ENCODE data around the gene CLCN3.

CLCN3 gene

DNA sequence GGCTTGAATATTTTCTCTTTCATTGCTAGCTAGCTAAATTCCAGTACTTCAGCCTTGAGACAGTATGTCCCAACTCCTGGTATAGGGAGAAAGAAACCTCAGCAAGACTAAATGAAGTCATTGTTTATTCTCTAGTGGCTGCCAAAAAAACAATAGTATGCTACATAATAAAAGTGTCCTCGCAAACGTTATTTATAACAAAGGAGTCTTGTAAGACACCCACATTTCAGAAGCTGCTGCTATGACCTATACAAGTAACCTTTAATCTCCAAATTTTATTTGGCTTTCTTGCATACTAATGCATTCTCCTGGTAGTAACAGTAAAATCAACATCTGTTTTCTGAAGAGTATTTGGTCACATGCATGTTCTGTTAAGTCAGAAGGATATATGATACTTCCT is 36.8 kb upstream of the CLCN3 start:
- Histone ChIP-seq H3F3A (ENCODE audit: insufficient read depth, low read length) (no peaks in the 10 kb centered on the region), H3K9me3 (ENCODE audit: low read length) (no peaks in the 10 kb centered on the region), H3K79me2 (ENCODE audit: insufficient read depth, low read length) (no peaks in the 10 kb centered on the region), H3K36me3 (ENCODE audit: insufficient read depth, low read length) (peaks cover 11% of the 10 kb centered on the region; the same call in 1 of the 2 replicates), H3K4me3 (ENCODE audit: low read depth, low read length, poor library complexity, severe bottlenecking) (no peak overlapping the region), H3K27me3 (ENCODE audit: insufficient read depth, low read length) (no peaks in the 10 kb centered on the region), H2AFZ (ENCODE audit: low read length) (no peak overlapping the region), H3K4me2 (ENCODE audit: low read length) (no peak overlapping the region), H4K20me1 (ENCODE audit: insufficient read depth, low read length) (no peaks in the 10 kb centered on the region), H3K9me2 (ENCODE audit: low read depth, low read length) (no peaks in the 10 kb centered on the region), H3K4me1 (ENCODE audit: insufficient read depth, low read length, severe bottlenecking) (no peaks in the 10 kb centered on the region), H3K9ac (ENCODE audit: low read length) (no peak overlapping the region), H3K27ac (ENCODE audit: low read depth, low read length, poor library complexity, severe bottlenecking) (no peak overlapping the region)
- TF ChIP-seq EZH2 (IDR thresholded peaks at IDR 0.05; ENCODE audit: borderline replicate concordance, low read length) = no peak
- TF ChIP-seq, protein P1, sequence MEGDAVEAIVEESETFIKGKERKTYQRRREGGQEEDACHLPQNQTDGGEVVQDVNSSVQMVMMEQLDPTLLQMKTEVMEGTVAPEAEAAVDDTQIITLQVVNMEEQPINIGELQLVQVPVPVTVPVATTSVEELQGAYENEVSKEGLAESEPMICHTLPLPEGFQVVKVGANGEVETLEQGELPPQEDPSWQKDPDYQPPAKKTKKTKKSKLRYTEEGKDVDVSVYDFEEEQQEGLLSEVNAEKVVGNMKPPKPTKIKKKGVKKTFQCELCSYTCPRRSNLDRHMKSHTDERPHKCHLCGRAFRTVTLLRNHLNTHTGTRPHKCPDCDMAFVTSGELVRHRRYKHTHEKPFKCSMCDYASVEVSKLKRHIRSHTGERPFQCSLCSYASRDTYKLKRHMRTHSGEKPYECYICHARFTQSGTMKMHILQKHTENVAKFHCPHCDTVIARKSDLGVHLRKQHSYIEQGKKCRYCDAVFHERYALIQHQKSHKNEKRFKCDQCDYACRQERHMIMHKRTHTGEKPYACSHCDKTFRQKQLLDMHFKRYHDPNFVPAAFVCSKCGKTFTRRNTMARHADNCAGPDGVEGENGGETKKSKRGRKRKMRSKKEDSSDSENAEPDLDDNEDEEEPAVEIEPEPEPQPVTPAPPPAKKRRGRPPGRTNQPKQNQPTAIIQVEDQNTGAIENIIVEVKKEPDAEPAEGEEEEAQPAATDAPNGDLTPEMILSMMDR (IDR thresholded peaks at IDR 0.05; ENCODE audit: low read length) = no peak

DNA sequence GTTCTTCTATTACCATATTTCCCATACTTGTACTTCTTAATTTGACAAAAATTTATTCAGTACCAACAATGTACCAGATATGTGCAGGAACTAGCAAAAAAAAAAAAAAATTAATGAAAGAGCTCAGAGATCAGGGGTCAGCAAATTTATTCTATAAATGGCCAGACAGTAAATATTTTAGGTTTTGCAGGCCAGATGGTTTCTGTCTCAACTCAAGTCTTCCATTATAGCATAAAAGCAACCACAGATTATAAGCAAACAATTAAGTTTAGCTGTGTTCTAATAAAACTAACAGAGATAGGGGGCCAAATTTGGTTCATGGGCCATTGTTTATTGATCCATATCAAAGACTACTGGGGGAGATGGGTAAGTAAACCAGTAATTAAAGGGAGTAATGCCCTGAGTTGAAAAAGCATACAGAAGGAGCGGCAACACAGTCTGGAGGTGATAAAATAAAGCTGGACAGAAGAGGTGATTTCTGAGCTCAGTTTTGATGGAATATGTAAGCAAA is 27.3 kb upstream of the CLCN3 start:
- TF ChIP-seq EZH2 (IDR thresholded peaks at IDR 0.05; ENCODE audit: borderline replicate concordance, low read length) = no peak
- TF ChIP-seq, protein P1 (IDR thresholded peaks at IDR 0.05; ENCODE audit: low read length) = no peak
- Histone ChIP-seq H3K4me3 (ENCODE audit: low read depth, low read length, poor library complexity, severe bottlenecking) (no peak overlapping the region), H3K9ac (ENCODE audit: low read length) (no peak overlapping the region), H2AFZ (ENCODE audit: low read length) (no peak overlapping the region), H3K27ac (ENCODE audit: low read depth, low read length, poor library complexity, severe bottlenecking) (no peak overlapping the region), H3K9me2 (ENCODE audit: low read depth, low read length) (no peaks in the 10 kb centered on the region), H3K79me2 (ENCODE audit: insufficient read depth, low read length) (no peaks in the 10 kb centered on the region), H3K4me1 (ENCODE audit: insufficient read depth, low read length, severe bottlenecking) (no peaks in the 10 kb centered on the region), H3K4me2 (ENCODE audit: low read length) (no peak overlapping the region), H3F3A (ENCODE audit: insufficient read depth, low read length) (no peaks in the 10 kb centered on the region), H3K27me3 (ENCODE audit: insufficient read depth, low read length) (no peaks in the 10 kb centered on the region), H4K20me1 (ENCODE audit: insufficient read depth, low read length) (no peaks in the 10 kb centered on the region), H3K9me3 (ENCODE audit: low read length) (no peaks in the 10 kb centered on the region), H3K36me3 (ENCODE audit: insufficient read depth, low read length) (peaks cover 2% of the 10 kb centered on the region)

DNA sequence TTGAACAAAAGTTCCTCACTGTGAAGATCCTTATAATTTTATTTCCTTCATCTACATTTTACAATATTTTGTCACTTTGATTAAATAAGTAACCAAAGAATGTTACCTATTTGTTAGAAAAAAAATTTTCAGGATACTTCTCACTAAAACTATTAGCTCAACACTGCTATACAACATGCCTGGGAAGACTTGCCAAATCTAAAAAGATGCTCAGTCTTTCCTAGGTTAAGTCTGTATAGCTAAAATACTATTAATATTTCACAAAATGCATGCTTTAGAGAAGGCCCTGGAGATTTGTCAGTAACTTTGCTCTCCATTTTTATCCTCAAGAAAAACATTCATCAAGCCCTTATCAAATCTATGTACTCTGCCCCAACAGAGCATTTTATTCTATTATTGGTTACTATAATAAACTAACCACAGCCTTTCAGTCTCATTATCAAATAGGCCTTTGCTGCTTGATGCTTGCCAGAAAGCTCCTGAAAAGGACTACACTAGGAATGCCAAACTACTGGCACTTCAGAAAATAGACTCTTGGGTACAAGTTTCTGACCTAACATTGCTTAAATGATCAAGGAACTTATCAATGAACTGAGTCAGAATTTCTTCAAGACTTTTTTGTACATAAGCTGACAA is 25.7 kb upstream of the CLCN3 start:
- H3K4me2 ChIP-seq (ENCODE audit: low read length) = no peak overlapping the region
- H4K20me1 ChIP-seq (ENCODE audit: insufficient read depth, low read length) = no peaks in the 10 kb centered on the region
- no peak overlapping the region for H2AFZ ChIP-seq (ENCODE audit: low read length)
- H3F3A ChIP-seq (ENCODE audit: insufficient read depth, low read length) = no peaks in the 10 kb centered on the region
- H3K27ac ChIP-seq (ENCODE audit: low read depth, low read length, poor library complexity, severe bottlenecking) = no peak overlapping the region
- H3K9me2 ChIP-seq (ENCODE audit: low read depth, low read length) = no peaks in the 10 kb centered on the region
- H3K79me2 ChIP-seq (ENCODE audit: insufficient read depth, low read length) = no peaks in the 10 kb centered on the region
- H3K4me1 ChIP-seq (ENCODE audit: insufficient read depth, low read length, severe bottlenecking) = no peaks in the 10 kb centered on the region
- peaks cover 5% of the 10 kb centered on the region for H3K36me3 ChIP-seq (ENCODE audit: insufficient read depth, low read length)
- H3K9me3 ChIP-seq (ENCODE audit: low read length) = no peaks in the 10 kb centered on the region
- TF ChIP-seq EZH2 (IDR thresholded peaks at IDR 0.05; ENCODE audit: borderline replicate concordance, low read length) = no peak
- TF ChIP-seq, protein P1 (IDR thresholded peaks at IDR 0.05; ENCODE audit: low read length) = no peak
- no peak overlapping the region for H3K4me3 ChIP-seq (ENCODE audit: low read depth, low read length, poor library complexity, severe bottlenecking)
- no peak overlapping the region for H3K9ac ChIP-seq (ENCODE audit: low read length)
- H3K27me3 ChIP-seq (ENCODE audit: insufficient read depth, low read length) = no peaks in the 10 kb centered on the region
